Esophagus squamous epithelium (tissue), 4 donors: ENCODE data around the gene LRP11.

Experiments used
- POLR2A ChIP-seq, 4 donors: fragments of 450-650 bp; IDR thresholded peaks; one replicate each; pipeline ENCODE4 v1.6.1; 2017; ENCODE audit warnings: antibody characterized with exemption in 4 of 4, mild to moderate bottlenecking in 4 of 4, moderate library complexity in 3 of 4
- TF ChIP-seq, protein P1 (sequence below), 6 experiments: fragments of 450-650 bp in 4 of 6; fragments of 200-600 bp in 2 of 6; sonication (generic) in 2 of 6; IDR thresholded peaks; one replicate each; pipeline ENCODE4 v1.5.1; 2016 to 2019; ENCODE audit warnings: antibody characterized with exemption in 6 of 6, mild to moderate bottlenecking in 4 of 6, moderate library complexity in 4 of 6

DNA sequence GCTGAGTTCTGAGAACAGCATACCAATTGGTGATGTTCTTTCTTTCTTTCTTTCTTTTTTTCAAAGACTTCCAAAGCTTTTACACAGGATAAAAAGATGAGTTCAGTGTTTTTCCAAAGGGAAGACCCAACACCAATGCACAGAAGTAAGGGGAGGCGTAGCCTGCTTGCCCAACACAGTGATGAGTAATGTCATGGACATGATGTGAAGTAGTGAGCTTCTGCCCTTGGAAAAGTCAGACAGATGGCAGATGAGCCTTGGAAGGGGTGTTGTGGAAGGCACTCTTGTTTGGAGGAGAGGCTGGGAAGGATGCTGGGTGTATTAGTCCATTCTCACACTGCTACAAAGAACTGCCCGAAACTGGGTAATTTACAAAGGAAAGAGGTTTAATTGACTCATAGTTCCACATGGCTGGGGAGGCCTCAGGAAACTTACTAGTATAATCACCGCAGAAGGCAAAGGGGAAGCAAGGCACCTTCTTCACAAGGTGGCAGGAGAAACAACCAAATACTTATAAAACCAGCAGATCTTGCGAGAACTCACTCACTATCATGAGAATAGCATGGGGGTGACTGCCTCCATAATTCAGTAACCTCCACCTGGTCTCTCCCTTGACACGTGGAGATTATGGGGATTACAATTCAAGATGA lies 12.6 kb downstream of the LRP11 start:
- TF ChIP-seq, protein P1, sequence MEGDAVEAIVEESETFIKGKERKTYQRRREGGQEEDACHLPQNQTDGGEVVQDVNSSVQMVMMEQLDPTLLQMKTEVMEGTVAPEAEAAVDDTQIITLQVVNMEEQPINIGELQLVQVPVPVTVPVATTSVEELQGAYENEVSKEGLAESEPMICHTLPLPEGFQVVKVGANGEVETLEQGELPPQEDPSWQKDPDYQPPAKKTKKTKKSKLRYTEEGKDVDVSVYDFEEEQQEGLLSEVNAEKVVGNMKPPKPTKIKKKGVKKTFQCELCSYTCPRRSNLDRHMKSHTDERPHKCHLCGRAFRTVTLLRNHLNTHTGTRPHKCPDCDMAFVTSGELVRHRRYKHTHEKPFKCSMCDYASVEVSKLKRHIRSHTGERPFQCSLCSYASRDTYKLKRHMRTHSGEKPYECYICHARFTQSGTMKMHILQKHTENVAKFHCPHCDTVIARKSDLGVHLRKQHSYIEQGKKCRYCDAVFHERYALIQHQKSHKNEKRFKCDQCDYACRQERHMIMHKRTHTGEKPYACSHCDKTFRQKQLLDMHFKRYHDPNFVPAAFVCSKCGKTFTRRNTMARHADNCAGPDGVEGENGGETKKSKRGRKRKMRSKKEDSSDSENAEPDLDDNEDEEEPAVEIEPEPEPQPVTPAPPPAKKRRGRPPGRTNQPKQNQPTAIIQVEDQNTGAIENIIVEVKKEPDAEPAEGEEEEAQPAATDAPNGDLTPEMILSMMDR (IDR thresholded peaks at IDR 0.05) = no peak
- no peak for TF ChIP-seq POLR2A (IDR thresholded peaks at IDR 0.05)
